ENCODE measurements around the gene PVRIG.
"Not testable (repeated sequence)": the region's sequence is repeated elsewhere in the genome, so short reads cannot be mapped to it uniquely, and the experiment has no call there.

Gene PVRIG

GRCh38 chr7:100264223-100264622 lies 44.5 kb downstream of the PVRIG start:
- not testable (repeated sequence) for H3K27ac ChIP-seq (ENCODE audit: low read depth, low read length, severe bottlenecking); H3K4me1 ChIP-seq (ENCODE audit: control insufficient read depth, insufficient read depth, low read length, poor library complexity, severe bottlenecking); H3K4me3 ChIP-seq (ENCODE audit: extremely low read depth, insufficient read depth, low read length, poor library complexity, severe bottlenecking); H3K36me3 ChIP-seq (ENCODE audit: control insufficient read depth, insufficient read depth, low read length); H3K9me3 ChIP-seq (ENCODE audit: control insufficient read depth, low read length)
- WGBS, 2 experiments (ENCODE audit: insufficient coverage in 2 of 2) = 96 to 100% methylated on average over 2 to 4 of the region's 4 CpGs

GRCh38 chr7:100264669-100265165 lies 45.0 kb downstream of the PVRIG start:
- not testable (repeated sequence) for H3K36me3 ChIP-seq (ENCODE audit: control insufficient read depth, insufficient read depth, low read length); H3K27ac ChIP-seq (ENCODE audit: low read depth, low read length, severe bottlenecking); H3K9me3 ChIP-seq (ENCODE audit: control insufficient read depth, low read length); H3K4me3 ChIP-seq (ENCODE audit: extremely low read depth, insufficient read depth, low read length, poor library complexity, severe bottlenecking)
- peaks cover 11% of the 10 kb centered on the region for H3K4me1 ChIP-seq (ENCODE audit: control insufficient read depth, insufficient read depth, low read length, poor library complexity, severe bottlenecking)
- WGBS, 2 experiments (ENCODE audit: insufficient coverage in 2 of 2) = 92 to 94% methylated on average over 6 of the region's 7 CpGs

GRCh38 chr7:100265851-100266250 lies 46.1 kb downstream of the PVRIG start:
- not testable (repeated sequence) for H3K9me3 ChIP-seq (ENCODE audit: control insufficient read depth, low read length); H3K4me3 ChIP-seq (ENCODE audit: extremely low read depth, insufficient read depth, low read length, poor library complexity, severe bottlenecking); H3K27ac ChIP-seq (ENCODE audit: low read depth, low read length, severe bottlenecking); H3K36me3 ChIP-seq (ENCODE audit: control insufficient read depth, insufficient read depth, low read length)
- H3K4me1 ChIP-seq (ENCODE audit: control insufficient read depth, insufficient read depth, low read length, poor library complexity, severe bottlenecking) = peaks cover 11% of the 10 kb centered on the region
- 84 to 88% methylated on average over 2 to 3 of the region's 5 CpGs for WGBS, 2 experiments (ENCODE audit: insufficient coverage in 2 of 2)

GRCh38 chr7:100266576-100267354 lies 47.0 kb downstream of the PVRIG start:
- 77 to 86% methylated on average over 7 to 8 of the region's 10 CpGs for WGBS, 2 experiments (ENCODE audit: insufficient coverage in 2 of 2)
- no peak overlapping the region for H3K4me3 ChIP-seq (ENCODE audit: extremely low read depth, insufficient read depth, low read length, poor library complexity, severe bottlenecking)
- H3K27ac ChIP-seq (ENCODE audit: low read depth, low read length, severe bottlenecking) = no peak overlapping the region

GRCh38 chr7:100267648-100268047 lies 47.9 kb downstream of the PVRIG start:
- peaks cover 5% of the 10 kb centered on the region for H3K36me3 ChIP-seq (ENCODE audit: control insufficient read depth, insufficient read depth, low read length)
- no peaks in the 10 kb centered on the region for H3K9me3 ChIP-seq (ENCODE audit: control insufficient read depth, low read length)
- peaks cover 11% of the 10 kb centered on the region for H3K4me1 ChIP-seq (ENCODE audit: control insufficient read depth, insufficient read depth, low read length, poor library complexity, severe bottlenecking)
- H3K27ac ChIP-seq (ENCODE audit: low read depth, low read length, severe bottlenecking) = no peak overlapping the region
- WGBS, 2 experiments (ENCODE audit: insufficient coverage in 2 of 2) = 96 to 98% methylated on average over 5 to 6 of the region's 6 CpGs
- H3K4me3 ChIP-seq (ENCODE audit: extremely low read depth, insufficient read depth, low read length, poor library complexity, severe bottlenecking) = no peak overlapping the region

More at GRCh38 chr7:100266576-100267354, 47.0 kb downstream of the PVRIG start:
- peaks cover 5% of the 10 kb centered on the region for H3K36me3 ChIP-seq (ENCODE audit: control insufficient read depth, insufficient read depth, low read length)
- H3K9me3 ChIP-seq (ENCODE audit: control insufficient read depth, low read length) = no peaks in the 10 kb centered on the region
- peaks cover 11% of the 10 kb centered on the region for H3K4me1 ChIP-seq (ENCODE audit: control insufficient read depth, insufficient read depth, low read length, poor library complexity, severe bottlenecking)

- WGBS, 2 experiments (ENCODE audit: insufficient coverage in 2 of 2) = 85 to 95% methylated on average over 6 to 8 of the region's 11 CpGs
- peaks cover 11% of the 10 kb centered on the region for H3K4me1 ChIP-seq (ENCODE audit: control insufficient read depth, insufficient read depth, low read length, poor library complexity, severe bottlenecking)
- H3K27ac ChIP-seq (ENCODE audit: low read depth, low read length, severe bottlenecking); H3K9me3 ChIP-seq (ENCODE audit: control insufficient read depth, low read length); H3K4me3 ChIP-seq (ENCODE audit: extremely low read depth, insufficient read depth, low read length, poor library complexity, severe bottlenecking); H3K36me3 ChIP-seq (ENCODE audit: control insufficient read depth, insufficient read depth, low read length): not testable (repeated sequence)
Measured at GRCh38 chr7:100268882-100269281, 49.1 kb downstream of the PVRIG start.

- Histone ChIP-seq H3K4me3 (ENCODE audit: extremely low read depth, insufficient read depth, low read length, poor library complexity, severe bottlenecking) (peak overlapping the region; percentile 2), H3K4me1 (ENCODE audit: control insufficient read depth, insufficient read depth, low read length, poor library complexity, severe bottlenecking) (peaks cover 11% of the 10 kb centered on the region), H3K27ac (ENCODE audit: low read depth, low read length, severe bottlenecking) (peak overlapping the region; percentile 75)
- WGBS, 2 experiments (ENCODE audit: insufficient coverage in 2 of 2) = 72 to 84% methylated on average over 6 to 11 of the region's 14 CpGs
- H3K9me3 ChIP-seq (ENCODE audit: control insufficient read depth, low read length); H3K36me3 ChIP-seq (ENCODE audit: control insufficient read depth, insufficient read depth, low read length): not testable (repeated sequence)
Measured at GRCh38 chr7:100269306-100270045, 49.7 kb downstream of the PVRIG start.

GRCh38 chr7:100270046-100270918 lies 50.5 kb downstream of the PVRIG start:
- Histone ChIP-seq H3K4me1 (ENCODE audit: control insufficient read depth, insufficient read depth, low read length, poor library complexity, severe bottlenecking) (peaks cover 11% of the 10 kb centered on the region), H3K4me3 (ENCODE audit: extremely low read depth, insufficient read depth, low read length, poor library complexity, severe bottlenecking) (peak overlapping the region; percentile 53), H3K27ac (ENCODE audit: low read depth, low read length, severe bottlenecking) (peak overlapping the region; percentile 75)
- 4 to 6% methylated on average over 6 to 9 of the region's 23 CpGs for WGBS, 2 experiments (ENCODE audit: insufficient coverage in 2 of 2)
- not testable (repeated sequence) for H3K36me3 ChIP-seq (ENCODE audit: control insufficient read depth, insufficient read depth, low read length); H3K9me3 ChIP-seq (ENCODE audit: control insufficient read depth, low read length)

Measured in mesodermal cell (in vitro differentiated cells).